Measurements from ENCODE around the gene DPH6. TPM values are rescaled to one million over a fixed set of nuclear protein-coding genes. Genes with fewer than 3 reads are reported as not detected.
"Not testable (repeated sequence)": the region's sequence is repeated elsewhere in the genome, so short reads cannot be mapped to it uniquely, and the experiment has no call there.

The DPH6 gene
- polyA plus RNA-seq, 3 donors = 17.2 to 21.0 (median 21.0) TPM

GRCh38 chr15:35441279-35441678 lies 104.7 kb downstream of the DPH6 start:
- not testable (repeated sequence) for DNase-seq (ENCODE audit: low read depth in 3 of 3, low spot score in 2 of 3)

GRCh38 chr15:35440265-35440664 lies 105.7 kb downstream of the DPH6 start:
- DNase-seq (ENCODE audit: low read depth in 3 of 3, low spot score in 2 of 3) = no peak

GRCh38 chr15:35439291-35439690 lies 106.7 kb downstream of the DPH6 start:
- DNase-seq (ENCODE audit: low read depth in 3 of 3, low spot score in 2 of 3) = no peak

- DNase-seq (ENCODE audit: low read depth in 3 of 3, low spot score in 2 of 3) = no peak
Observed at GRCh38 chr15:35437157-35437556, 108.8 kb downstream of the DPH6 start.

GRCh38 chr15:35436422-35436821 lies 109.5 kb downstream of the DPH6 start:
- no peak for DNase-seq (ENCODE audit: low read depth in 3 of 3, low spot score in 2 of 3)

- no peak for DNase-seq (ENCODE audit: low read depth in 3 of 3, low spot score in 2 of 3)
Observed at GRCh38 chr15:35431281-35431680, 114.7 kb downstream of the DPH6 start.

- no peak for DNase-seq (ENCODE audit: low read depth in 3 of 3, low spot score in 2 of 3)
Observed at GRCh38 chr15:35430301-35430700, 115.7 kb downstream of the DPH6 start.

GRCh38 chr15:35427496-35427895 lies 118.5 kb downstream of the DPH6 start:
- DNase-seq (ENCODE audit: low read depth in 3 of 3, low spot score in 2 of 3) = no peak

- DNase-seq (ENCODE audit: low read depth in 3 of 3, low spot score in 2 of 3) = no peak
Observed at GRCh38 chr15:35427091-35427490, 118.9 kb downstream of the DPH6 start.

GRCh38 chr15:35410775-35411174 lies 135.2 kb downstream of the DPH6 start:
- no peak for DNase-seq (ENCODE audit: low read depth in 3 of 3, low spot score in 2 of 3)

- DNase-seq (ENCODE audit: low read depth in 3 of 3, low spot score in 2 of 3) = no peak
Observed at GRCh38 chr15:35399901-35400300, 146.1 kb downstream of the DPH6 start.

- DNase-seq (ENCODE audit: low read depth in 3 of 3, low spot score in 2 of 3) = no peak
Observed at GRCh38 chr15:35397027-35397426, 148.9 kb downstream of the DPH6 start.

- no peak for DNase-seq (ENCODE audit: low read depth in 3 of 3, low spot score in 2 of 3)
Observed at GRCh38 chr15:35394416-35394815, 151.5 kb downstream of the DPH6 start.

GRCh38 chr15:35393398-35393797 lies 152.6 kb downstream of the DPH6 start:
- no peak for DNase-seq (ENCODE audit: low read depth in 3 of 3, low spot score in 2 of 3)

GRCh38 chr15:35391408-35391984 lies 154.5 kb downstream of the DPH6 start:
- DNase-seq (ENCODE audit: low read depth in 3 of 3, low spot score in 2 of 3) = not testable (repeated sequence)

- DNase-seq (ENCODE audit: low read depth in 3 of 3, low spot score in 2 of 3) = no peak
Observed at GRCh38 chr15:35383506-35383905, 162.5 kb downstream of the DPH6 start.

GRCh38 chr15:35381328-35381727 lies 164.6 kb downstream of the DPH6 start:
- no peak for DNase-seq (ENCODE audit: low read depth in 3 of 3, low spot score in 2 of 3)

- DNase-seq (ENCODE audit: low read depth in 3 of 3, low spot score in 2 of 3) = no peak
Observed at GRCh38 chr15:35379972-35380371, 166.0 kb downstream of the DPH6 start.

GRCh38 chr15:35378454-35378853 lies 167.5 kb downstream of the DPH6 start:
- not testable (repeated sequence) for DNase-seq (ENCODE audit: low read depth in 3 of 3, low spot score in 2 of 3)

GRCh38 chr15:35376707-35377106 lies 169.3 kb downstream of the DPH6 start:
- DNase-seq (ENCODE audit: low read depth in 3 of 3, low spot score in 2 of 3) = no peak

GRCh38 chr15:35374661-35375060 lies 171.3 kb downstream of the DPH6 start:
- DNase-seq (ENCODE audit: low read depth in 3 of 3, low spot score in 2 of 3) = no peak

GRCh38 chr15:35362195-35362829 lies 183.7 kb downstream of the DPH6 start:
- DNase-seq (ENCODE audit: low read depth in 3 of 3, low spot score in 2 of 3) = no peak

GRCh38 chr15:35358824-35359223 lies 187.1 kb downstream of the DPH6 start:
- DNase-seq (ENCODE audit: low read depth in 3 of 3, low spot score in 2 of 3) = no peak
